22Rv1 (cell line): ENCODE measurements around the gene FIG4.

Experiments
- CTCF ChIP-seq: fragments of 450-650 bp; IDR thresholded peaks from 2 replicates; pipeline ENCODE4 v1.5.1; 2017; ENCODE audit warnings: mild to moderate bottlenecking
- ZFX ChIP-seq: fragments of 450-650 bp; IDR thresholded peaks from 2 replicates; pipeline ENCODE4 v1.6.1; 2017; ENCODE audit warnings: antibody characterized with exemption, borderline replicate concordance

GRCh38 chr6:109821428-109821827 is 130.3 kb downstream of the FIG4 start:
- TF ChIP-seq CTCF: no peak
- TF ChIP-seq ZFX: no peak
